ENCODE results near the gene UGCG.
"Not testable (repeated sequence)": the region's sequence is repeated elsewhere in the genome, so short reads cannot be mapped to it uniquely, and the experiment has no call there.

Gene UGCG

DNA sequence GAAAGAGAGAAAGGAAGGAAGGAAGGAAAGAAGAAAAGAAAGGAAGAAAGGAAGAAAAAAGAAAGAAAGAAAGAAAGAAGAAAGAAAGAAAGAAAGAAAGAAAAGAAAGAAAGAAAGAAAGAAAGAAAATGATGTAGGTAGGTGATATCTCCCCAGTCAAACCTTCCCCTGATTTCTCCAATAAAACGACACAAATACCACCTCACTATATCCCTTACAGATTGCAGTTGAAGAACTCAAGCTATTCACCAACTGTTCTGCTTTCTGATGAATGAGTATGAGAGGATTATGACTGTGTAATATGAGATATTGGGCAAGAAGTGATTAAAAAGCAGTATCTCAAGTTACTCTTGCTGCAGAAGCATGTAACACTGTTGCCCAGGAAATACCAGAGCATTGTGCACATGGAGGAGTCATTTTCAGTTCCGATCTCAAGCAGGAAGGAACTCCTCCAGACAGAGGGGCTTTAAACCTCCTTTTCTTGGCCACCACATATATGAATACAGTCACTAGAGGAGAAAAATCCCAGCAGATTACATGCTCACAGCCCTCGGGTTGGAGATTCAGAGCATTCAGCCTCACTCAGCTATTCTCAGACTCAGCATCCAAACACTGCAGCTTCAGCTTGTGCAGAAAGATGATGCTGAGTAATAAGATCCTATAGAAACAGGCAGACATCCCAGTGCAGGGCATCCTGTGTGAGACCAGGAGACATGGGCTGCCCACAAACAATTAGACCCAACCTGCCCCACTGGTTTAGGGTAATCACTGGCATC is 61.4 kb downstream of the UGCG start:
- H3K4me1 ChIP-seq (ENCODE audit: control insufficient read depth, insufficient read depth, low read length) = peaks cover 32% of the 10 kb centered on the region
- H3K4me3 ChIP-seq (ENCODE audit: low read length) = peak overlapping the region; percentile 69
- H3K9me3 ChIP-seq (ENCODE audit: control insufficient read depth, low read length) = no peaks in the 10 kb centered on the region
- peak; percentile 94 for DNase-seq (ENCODE audit: low read depth)
- peak overlapping the region; percentile 77 for H3K9ac ChIP-seq (ENCODE audit: low read length)
- no peaks in the 10 kb centered on the region for H3K27me3 ChIP-seq (replicated peaks; ENCODE audit: control insufficient read depth, insufficient read depth, low read length)
- no peaks in the 10 kb centered on the region for H3K36me3 ChIP-seq (ENCODE audit: control insufficient read depth, insufficient read depth, low read length, severe bottlenecking)

- Histone ChIP-seq H3K27me3 (replicated peaks; ENCODE audit: control insufficient read depth, insufficient read depth, low read length) (no peaks in the 10 kb centered on the region), H3K9ac (ENCODE audit: low read length) (no peak overlapping the region), H3K9me3 (ENCODE audit: control insufficient read depth, low read length) (no peaks in the 10 kb centered on the region), H3K4me3 (ENCODE audit: low read length) (no peak overlapping the region), H3K4me1 (ENCODE audit: control insufficient read depth, insufficient read depth, low read length) (peaks cover 28% of the 10 kb centered on the region), H3K36me3 (ENCODE audit: control insufficient read depth, insufficient read depth, low read length, severe bottlenecking) (no peaks in the 10 kb centered on the region)
- DNase-seq (ENCODE audit: low read depth) = peak; percentile 50
Observed at GRCh38 chr9:111959468-111960359, 63.1 kb downstream of the UGCG start.

- not testable (repeated sequence) for H3K4me3 ChIP-seq (ENCODE audit: low read length); H3K36me3 ChIP-seq (ENCODE audit: control insufficient read depth, insufficient read depth, low read length, severe bottlenecking)
Observed at GRCh38 chr9:111960485-111960884, 63.9 kb downstream of the UGCG start.

GRCh38 chr9:111961009-111961408 is 64.4 kb downstream of the UGCG start:
- DNase-seq (ENCODE audit: low read depth) = no peak
- Histone ChIP-seq H3K9ac (ENCODE audit: low read length) (no peak overlapping the region), H3K4me3 (ENCODE audit: low read length) (no peak overlapping the region), H3K4me1 (ENCODE audit: control insufficient read depth, insufficient read depth, low read length) (peaks cover 34% of the 10 kb centered on the region), H3K27me3 (replicated peaks; ENCODE audit: control insufficient read depth, insufficient read depth, low read length) (no peaks in the 10 kb centered on the region), H3K9me3 (ENCODE audit: control insufficient read depth, low read length) (no peaks in the 10 kb centered on the region), H3K36me3 (ENCODE audit: control insufficient read depth, insufficient read depth, low read length, severe bottlenecking) (no peaks in the 10 kb centered on the region)

More at GRCh38 chr9:111960485-111960884, 63.9 kb downstream of the UGCG start:
- not testable (repeated sequence) for H3K9ac ChIP-seq (ENCODE audit: low read length); H3K27me3 ChIP-seq (replicated peaks; ENCODE audit: control insufficient read depth, insufficient read depth, low read length); DNase-seq (ENCODE audit: low read depth); H3K9me3 ChIP-seq (ENCODE audit: control insufficient read depth, low read length)
- peaks cover 31% of the 10 kb centered on the region for H3K4me1 ChIP-seq (ENCODE audit: control insufficient read depth, insufficient read depth, low read length)

- Histone ChIP-seq H3K9me3 (ENCODE audit: control insufficient read depth, low read length) (no peaks in the 10 kb centered on the region), H3K9ac (ENCODE audit: low read length) (no peak overlapping the region), H3K36me3 (ENCODE audit: control insufficient read depth, insufficient read depth, low read length, severe bottlenecking) (no peaks in the 10 kb centered on the region), H3K27me3 (replicated peaks; ENCODE audit: control insufficient read depth, insufficient read depth, low read length) (no peaks in the 10 kb centered on the region), H3K4me3 (ENCODE audit: low read length) (no peak overlapping the region), H3K4me1 (ENCODE audit: control insufficient read depth, insufficient read depth, low read length) (peaks cover 34% of the 10 kb centered on the region)
- no peak for DNase-seq (ENCODE audit: low read depth)
Observed at GRCh38 chr9:111961575-111961974, 65.0 kb downstream of the UGCG start.

DNA sequence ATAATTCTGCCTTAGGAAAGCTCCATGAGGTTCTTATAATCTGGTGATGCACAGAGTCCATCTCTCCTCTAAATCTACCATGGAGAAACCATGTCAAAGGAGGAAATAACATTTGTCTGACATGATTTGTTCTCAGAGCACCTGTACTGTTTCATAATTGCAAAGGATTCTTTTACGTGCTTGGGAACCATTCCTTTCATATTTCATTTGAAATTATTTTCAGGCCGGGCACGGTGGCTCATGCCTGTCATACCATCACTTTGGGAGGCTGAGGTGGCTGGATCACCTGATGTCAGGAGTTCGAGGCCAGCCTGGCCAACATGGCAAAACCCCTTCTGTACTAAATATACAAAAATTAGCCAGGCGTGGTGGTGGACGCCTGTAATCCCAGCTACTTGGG is 65.4 kb downstream of the UGCG start:
- no peaks in the 10 kb centered on the region for H3K27me3 ChIP-seq (replicated peaks; ENCODE audit: control insufficient read depth, insufficient read depth, low read length)
- no peaks in the 10 kb centered on the region for H3K9me3 ChIP-seq (ENCODE audit: control insufficient read depth, low read length)
- H3K4me1 ChIP-seq (ENCODE audit: control insufficient read depth, insufficient read depth, low read length) = peaks cover 38% of the 10 kb centered on the region
- H3K36me3 ChIP-seq (ENCODE audit: control insufficient read depth, insufficient read depth, low read length, severe bottlenecking) = no peaks in the 10 kb centered on the region
- H3K4me3 ChIP-seq (ENCODE audit: low read length) = no peak overlapping the region
- H3K9ac ChIP-seq (ENCODE audit: low read length) = no peak overlapping the region
- DNase-seq (ENCODE audit: low read depth) = no peak

- H3K9ac ChIP-seq (ENCODE audit: low read length) = no peak overlapping the region
- no peak for DNase-seq (ENCODE audit: low read depth)
- H3K36me3 ChIP-seq (ENCODE audit: control insufficient read depth, insufficient read depth, low read length, severe bottlenecking) = no peaks in the 10 kb centered on the region
- peaks cover 31% of the 10 kb centered on the region for H3K4me1 ChIP-seq (ENCODE audit: control insufficient read depth, insufficient read depth, low read length)
- H3K9me3 ChIP-seq (ENCODE audit: control insufficient read depth, low read length) = no peaks in the 10 kb centered on the region
- no peak overlapping the region for H3K4me3 ChIP-seq (ENCODE audit: low read length)
- H3K27me3 ChIP-seq (replicated peaks; ENCODE audit: control insufficient read depth, insufficient read depth, low read length) = no peaks in the 10 kb centered on the region
Observed at GRCh38 chr9:111963995-111964394, 67.4 kb downstream of the UGCG start.

DNA sequence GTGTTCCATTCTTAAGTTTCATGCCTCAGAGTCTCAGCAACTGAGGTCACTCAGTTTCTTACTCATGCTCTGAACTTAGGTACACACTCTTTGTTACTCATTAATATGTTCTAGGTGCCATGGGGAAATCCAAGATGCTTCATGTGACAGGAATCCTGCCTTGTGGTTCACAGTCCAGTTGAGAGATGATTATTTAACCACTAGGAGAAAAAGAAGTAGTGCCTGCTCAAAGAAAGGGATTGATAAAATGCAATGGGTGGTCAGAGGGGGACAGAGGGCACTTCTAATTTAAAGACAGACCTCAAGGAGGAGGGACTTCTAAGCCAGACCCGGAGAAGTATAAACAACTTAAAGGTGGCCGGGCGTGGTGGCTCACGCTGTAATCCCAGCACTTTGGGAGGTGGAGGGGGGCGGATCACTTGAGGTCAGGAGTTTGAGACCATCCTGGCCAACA is 69.0 kb downstream of the UGCG start:
- Histone ChIP-seq H3K4me1 (ENCODE audit: control insufficient read depth, insufficient read depth, low read length) (peaks cover 24% of the 10 kb centered on the region), H3K4me3 (ENCODE audit: low read length) (no peak overlapping the region), H3K36me3 (ENCODE audit: control insufficient read depth, insufficient read depth, low read length, severe bottlenecking) (no peaks in the 10 kb centered on the region), H3K9me3 (ENCODE audit: control insufficient read depth, low read length) (no peaks in the 10 kb centered on the region), H3K27me3 (replicated peaks; ENCODE audit: control insufficient read depth, insufficient read depth, low read length) (no peaks in the 10 kb centered on the region), H3K9ac (ENCODE audit: low read length) (no peak overlapping the region)
- peak; percentile 72 for DNase-seq (ENCODE audit: low read depth)

DNA sequence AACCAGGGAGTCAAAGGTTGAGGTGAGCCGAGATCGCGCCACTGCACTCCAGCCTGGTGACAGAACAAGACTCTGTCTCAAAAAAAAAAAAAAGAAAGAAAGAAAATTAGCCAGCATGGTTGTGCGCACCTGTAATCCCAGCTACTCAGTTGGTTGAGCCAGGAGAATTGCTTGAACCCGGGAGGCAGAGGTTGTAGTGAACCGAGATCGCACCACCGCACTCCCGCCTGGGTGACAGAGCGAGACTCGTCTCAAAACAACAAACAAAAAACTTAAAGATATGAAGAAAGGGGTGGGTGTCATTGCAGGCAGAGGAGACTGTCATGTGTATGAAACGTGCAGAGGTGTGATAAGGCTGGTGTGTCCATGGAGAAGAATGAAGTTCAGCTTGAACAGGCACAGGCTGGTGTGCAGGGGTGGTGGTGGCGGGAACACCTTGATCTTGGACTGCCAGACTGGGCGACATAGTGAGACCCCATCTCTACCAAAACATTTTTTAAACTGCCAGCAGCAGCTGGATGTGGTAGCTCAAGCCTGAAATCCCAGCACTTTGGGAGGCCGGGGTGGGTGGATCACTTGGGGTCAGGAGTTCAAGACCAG is 69.6 kb downstream of the UGCG start:
- peaks cover 24% of the 10 kb centered on the region for H3K4me1 ChIP-seq (ENCODE audit: control insufficient read depth, insufficient read depth, low read length)
- no peaks in the 10 kb centered on the region for H3K27me3 ChIP-seq (replicated peaks; ENCODE audit: control insufficient read depth, insufficient read depth, low read length)
- no peaks in the 10 kb centered on the region for H3K9me3 ChIP-seq (ENCODE audit: control insufficient read depth, low read length)
- H3K9ac ChIP-seq (ENCODE audit: low read length) = no peak overlapping the region
- DNase-seq (ENCODE audit: low read depth) = no peak
- H3K36me3 ChIP-seq (ENCODE audit: control insufficient read depth, insufficient read depth, low read length, severe bottlenecking) = no peaks in the 10 kb centered on the region
- H3K4me3 ChIP-seq (ENCODE audit: low read length) = no peak overlapping the region

- Histone ChIP-seq H3K4me1 (ENCODE audit: control insufficient read depth, insufficient read depth, low read length) (peaks cover 24% of the 10 kb centered on the region), H3K4me3 (ENCODE audit: low read length) (no peak overlapping the region), H3K9ac (ENCODE audit: low read length) (no peak overlapping the region), H3K9me3 (ENCODE audit: control insufficient read depth, low read length) (no peaks in the 10 kb centered on the region), H3K36me3 (ENCODE audit: control insufficient read depth, insufficient read depth, low read length, severe bottlenecking) (no peaks in the 10 kb centered on the region), H3K27me3 (replicated peaks; ENCODE audit: control insufficient read depth, insufficient read depth, low read length) (no peaks in the 10 kb centered on the region)
- DNase-seq (ENCODE audit: low read depth) = peak; percentile 44
Observed at GRCh38 chr9:111966861-111967291, 70.3 kb downstream of the UGCG start.

GRCh38 chr9:111967621-111968020 is 71.0 kb downstream of the UGCG start:
- Histone ChIP-seq H3K27me3 (replicated peaks; ENCODE audit: control insufficient read depth, insufficient read depth, low read length) (no peaks in the 10 kb centered on the region), H3K9me3 (ENCODE audit: control insufficient read depth, low read length) (no peaks in the 10 kb centered on the region), H3K36me3 (ENCODE audit: control insufficient read depth, insufficient read depth, low read length, severe bottlenecking) (no peaks in the 10 kb centered on the region), H3K4me1 (ENCODE audit: control insufficient read depth, insufficient read depth, low read length) (peaks cover 24% of the 10 kb centered on the region), H3K9ac (ENCODE audit: low read length) (no peak overlapping the region), H3K4me3 (ENCODE audit: low read length) (no peak overlapping the region)
- no peak for DNase-seq (ENCODE audit: low read depth)
